ENCODE measurements around the gene CYP2W1. TPM values are rescaled to one million over a fixed set of nuclear protein-coding genes. Genes with fewer than 3 reads are reported as not detected.
"Not testable (repeated sequence)": the region's sequence is repeated elsewhere in the genome, so short reads cannot be mapped to it uniquely, and the experiment has no call there.

Gene CYP2W1
- total RNA-seq, 1 experiment from 2014 or later, result not detected

- no peak overlapping the region for H3K27ac ChIP-seq
- peaks cover 20% of the 10 kb centered on the region for H3K36me3 ChIP-seq
- DNase-seq (ENCODE audit: low read depth in 1 of 2, low spot score in 2 of 2), result no peak
- no peaks in the 10 kb centered on the region for H3K27me3 ChIP-seq (replicated peaks)
- H3K9me3 ChIP-seq (replicated peaks), result no peaks in the 10 kb centered on the region
- H3K4me3 ChIP-seq, result no peak overlapping the region
- H3K4me1 ChIP-seq (replicated peaks), result peaks cover 20% of the 10 kb centered on the region
Observed at GRCh38 chr7:1030444-1031070, 47.6 kb downstream of the CYP2W1 start.

GRCh38 chr7:1031716-1032455 is 48.9 kb downstream of the CYP2W1 start:
- DNase-seq (ENCODE audit: low read depth in 1 of 2, low spot score in 2 of 2), result no peak
- Histone ChIP-seq H3K9me3 (replicated peaks) (no peaks in the 10 kb centered on the region), H3K4me3 (no peak overlapping the region), H3K4me1 (replicated peaks) (peaks cover 20% of the 10 kb centered on the region), H3K36me3 (peaks cover 7% of the 10 kb centered on the region), H3K27ac (no peak overlapping the region), H3K27me3 (replicated peaks) (no peaks in the 10 kb centered on the region)

- DNase-seq (ENCODE audit: low read depth in 1 of 2, low spot score in 2 of 2), result no peak
- no peak overlapping the region for H3K4me3 ChIP-seq
Observed at GRCh38 chr7:1032536-1033181, 49.7 kb downstream of the CYP2W1 start.

GRCh38 chr7:1033546-1034145 is 50.7 kb downstream of the CYP2W1 start:
- no peaks in the 10 kb centered on the region for H3K9me3 ChIP-seq (replicated peaks)
- H3K27ac ChIP-seq, result no peak overlapping the region
- no peak for DNase-seq (ENCODE audit: low read depth in 1 of 2, low spot score in 2 of 2)
- H3K4me3 ChIP-seq, result no peak overlapping the region
- H3K4me1 ChIP-seq (replicated peaks), result peaks cover 5% of the 10 kb centered on the region
- no peaks in the 10 kb centered on the region for H3K36me3 ChIP-seq
- no peaks in the 10 kb centered on the region for H3K27me3 ChIP-seq (replicated peaks)

More at GRCh38 chr7:1032536-1033181, 49.7 kb downstream of the CYP2W1 start:
- Histone ChIP-seq H3K27ac (no peak overlapping the region), H3K36me3 (peaks cover 5% of the 10 kb centered on the region), H3K4me1 (replicated peaks) (peaks cover 14% of the 10 kb centered on the region), H3K27me3 (replicated peaks) (no peaks in the 10 kb centered on the region), H3K9me3 (replicated peaks) (no peaks in the 10 kb centered on the region)

GRCh38 chr7:1034769-1035168 is 51.8 kb downstream of the CYP2W1 start:
- not testable (repeated sequence) for H3K4me3 ChIP-seq; H3K27ac ChIP-seq; H3K9me3 ChIP-seq (replicated peaks); DNase-seq (ENCODE audit: low read depth in 1 of 2, low spot score in 2 of 2); H3K27me3 ChIP-seq (replicated peaks); H3K36me3 ChIP-seq; H3K4me1 ChIP-seq (replicated peaks)

- H3K4me1 ChIP-seq (replicated peaks); H3K27ac ChIP-seq; H3K36me3 ChIP-seq; H3K4me3 ChIP-seq; DNase-seq (ENCODE audit: low read depth in 1 of 2, low spot score in 2 of 2); H3K9me3 ChIP-seq (replicated peaks); H3K27me3 ChIP-seq (replicated peaks): not testable (repeated sequence)
Observed at GRCh38 chr7:1036164-1036928, 53.4 kb downstream of the CYP2W1 start.

Other genes starting within 250 kb of the CYP2W1 start
- gene SUN1, start 150.7 kb upstream of the CYP2W1 start, total RNA-seq (2014; rRNA removed; shearing (Covaris generic)), result 115 and 122 TPM in 2 replicates
- gene GET4, start 106.6 kb upstream of the CYP2W1 start, total RNA-seq (2014; rRNA removed; shearing (Covaris generic)), result 35.4 and 36.1 TPM in 2 replicates
- 3.5 TPM in 1 of 2 replicates, not detected in the other for gene ADAP1, start 28.5 kb upstream of the CYP2W1 start, total RNA-seq (2014; rRNA removed; shearing (Covaris generic))
- 8.4 and 9.6 TPM in 2 replicates for gene COX19, start 7.6 kb upstream of the CYP2W1 start, total RNA-seq (2014; rRNA removed; shearing (Covaris generic))
- 0.08 and 0.72 TPM in 2 replicates for gene GPR146, start 61.4 kb downstream of the CYP2W1 start, total RNA-seq (2014; rRNA removed; shearing (Covaris generic))
- not detected in 2 replicates for gene GPER1, start 104.9 kb downstream of the CYP2W1 start, total RNA-seq (2014; rRNA removed; shearing (Covaris generic))
- 28.5 and 51.5 TPM in 2 replicates for gene ZFAND2A, start 177.0 kb downstream of the CYP2W1 start, total RNA-seq (2014; rRNA removed; shearing (Covaris generic))
- not detected in 2 replicates for gene UNCX, start 249.7 kb downstream of the CYP2W1 start, total RNA-seq (2014; rRNA removed; shearing (Covaris generic))